BLaER1 treated with 17β-estradiol and CSF1 and Interleukin-3, amounts not matched to agents 10 nM and 100 nM (cell line): ENCODE measurements around the gene NAV2.

ENCODE experiments used
- H3K27ac ChIP-seq, 11 experiments: shearing (Covaris generic); formaldehyde crosslinking; 2 replicates each; pipeline ENCODE4 v1.8.1; 2022
- H3K27me3 ChIP-seq, 11 experiments: shearing (Covaris generic); formaldehyde crosslinking; 2 replicates each; pipeline ENCODE4 v1.8.1; 2022
- H3K36me3 ChIP-seq, 11 experiments: shearing (Covaris generic); formaldehyde crosslinking; 2 replicates each; pipeline ENCODE4 v1.8.1; 2022
- H3K4me1 ChIP-seq, 10 experiments: shearing (Covaris generic); formaldehyde crosslinking; 2 replicates each; pipeline ENCODE4 v1.8.1; 2022
- H3K4me2 ChIP-seq, 11 experiments: shearing (Covaris generic); formaldehyde crosslinking; 2 replicates each; pipeline ENCODE4 v1.8.1; 2022
- H3K4me3 ChIP-seq, 10 experiments: shearing (Covaris generic); formaldehyde crosslinking; 2 replicates each; pipeline ENCODE4 v1.8.1; 2022
- H3K9ac ChIP-seq, 11 experiments: shearing (Covaris generic); formaldehyde crosslinking; 2 replicates each; pipeline ENCODE4 v1.8.1; 2022
- H3K9me3 ChIP-seq, 11 experiments: shearing (Covaris generic); formaldehyde crosslinking; replicated peaks in 1 of 11; 2 replicates each; pipeline ENCODE4 v1.8.1; 2022
- H4K20me1 ChIP-seq, 11 experiments: shearing (Covaris generic); formaldehyde crosslinking; 2 replicates each; pipeline ENCODE4 v1.8.1; 2022
- Cebpa-rat ChIP-seq, 11 experiments: shearing (Covaris generic); IDR thresholded peaks; 2 replicates each; pipeline ENCODE4 v1.8.1; 2022

Gene NAV2

DNA sequence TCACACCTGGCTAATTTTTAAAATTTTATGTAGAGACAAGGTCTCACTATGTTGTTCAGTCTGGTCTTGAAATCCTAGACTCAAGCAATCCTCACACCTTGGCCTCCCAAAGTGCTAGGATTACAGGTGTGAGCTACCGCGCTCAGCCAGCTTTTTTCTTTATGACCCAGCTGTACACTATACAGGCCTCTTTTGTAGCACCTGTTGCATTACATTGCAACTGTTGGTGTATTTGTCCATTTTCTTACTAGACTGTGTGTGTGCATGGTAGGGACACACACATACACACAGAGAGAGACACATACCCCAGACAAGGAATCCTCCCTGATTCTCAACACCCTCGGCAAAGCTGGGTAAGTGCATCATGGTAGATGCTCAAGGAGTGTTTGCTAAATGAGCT is 61.7 kb downstream of the NAV2 start:
- peaks cover 56 to 97% (median 91%) of the 10 kb centered on the region in 11 experiments for H3K27me3 ChIP-seq

DNA sequence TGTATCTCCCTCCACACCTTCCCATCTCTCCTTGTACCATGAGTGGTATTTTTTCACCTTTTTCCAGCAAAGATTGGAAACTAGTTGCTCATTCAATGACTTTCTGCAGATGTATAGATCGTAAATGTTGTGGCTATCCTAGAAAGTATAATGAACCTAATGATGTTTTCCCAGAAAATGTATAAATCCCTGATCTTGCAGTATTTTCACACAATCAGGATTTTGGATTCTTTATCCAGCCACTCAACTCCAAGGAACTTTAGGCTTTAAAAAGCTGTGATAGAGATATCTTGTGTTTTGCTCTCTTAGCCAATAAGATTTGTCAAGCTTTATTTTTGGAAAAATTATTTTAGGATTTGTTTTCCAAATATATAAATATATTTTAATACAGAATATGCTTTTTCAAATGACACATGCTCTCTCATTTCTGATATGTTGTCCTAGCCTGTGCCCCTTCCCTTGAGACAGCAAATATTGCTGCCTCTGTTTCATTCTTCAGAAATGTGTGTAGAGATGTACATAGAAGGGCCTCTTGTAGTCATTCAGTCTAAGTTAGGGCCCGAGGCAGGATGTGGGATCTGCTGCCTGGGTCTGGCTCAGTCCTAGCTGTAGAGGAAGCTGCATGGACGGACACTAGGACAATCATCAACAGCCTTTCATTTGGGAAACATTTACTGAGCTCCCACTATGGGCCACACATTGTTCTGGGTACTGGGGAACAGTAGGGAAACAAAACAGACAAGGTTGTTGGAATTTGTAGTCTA is 62.4 kb downstream of the NAV2 start:
- Histone ChIP-seq H3K4me2 (no peak overlapping the region), H3K4me1 (peaks cover 9 to 22% (median 15%) of the 10 kb centered on the region in 10 experiments; a peak in 17 of 20 replicates), H3K36me3 (no peaks in the 10 kb centered on the region), H3K27me3 (peaks cover 59 to 99% (median 98%) of the 10 kb centered on the region in 11 experiments), H3K9ac (no peak overlapping the region), H3K4me3 (no peak overlapping the region), H3K27ac (no peak overlapping the region), H3K9me3 (peaks cover 0 to 8% (median 0%) of the 10 kb centered on the region in 11 experiments; a peak in 3 of 22 replicates), H4K20me1 (peaks cover 0 to 25% (median 4%) of the 10 kb centered on the region in 11 experiments; a peak in 7 of 22 replicates)
- TF ChIP-seq Cebpa-rat (IDR thresholded peaks at IDR 0.05), result no peak

More for the DNA sequence above, 61.7 kb downstream of the NAV2 start:
- no peak overlapping the region for H3K4me2 ChIP-seq
- peaks cover 9 to 28% (median 22%) of the 10 kb centered on the region in 10 experiments; a peak in 17 of 20 replicates for H3K4me1 ChIP-seq
- H3K4me3 ChIP-seq, result no peak overlapping the region
- peaks cover 0 to 25% (median 4%) of the 10 kb centered on the region in 11 experiments; a peak in 6 of 22 replicates for H4K20me1 ChIP-seq
- no peak overlapping the region for H3K9ac ChIP-seq
- H3K36me3 ChIP-seq, result no peaks in the 10 kb centered on the region
- TF ChIP-seq Cebpa-rat (IDR thresholded peaks at IDR 0.05), result no peak
- H3K9me3 ChIP-seq, result peaks cover 0 to 8% (median 0%) of the 10 kb centered on the region in 11 experiments; a peak in 3 of 22 replicates
- H3K27ac ChIP-seq, result no peak overlapping the region

DNA sequence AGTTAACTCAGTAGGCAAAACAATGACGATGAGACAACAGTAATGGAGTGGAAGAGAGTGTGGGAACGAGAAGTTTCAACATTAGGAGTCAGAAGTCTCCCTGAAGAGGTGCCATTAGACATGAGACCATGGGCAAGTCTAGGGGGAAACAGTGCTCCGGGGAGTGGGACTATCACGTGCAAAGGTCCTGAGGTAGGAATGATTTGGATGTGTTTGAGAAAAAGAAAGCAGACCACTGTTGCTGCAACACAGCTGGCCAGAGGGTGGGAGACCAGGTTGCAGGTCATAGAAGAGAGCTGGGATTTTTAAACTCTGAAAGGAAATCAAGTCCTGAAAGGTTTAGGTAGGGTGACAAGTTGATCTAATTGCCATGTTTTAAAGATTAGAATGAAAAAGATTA is 63.0 kb downstream of the NAV2 start:
- TF ChIP-seq Cebpa-rat (IDR thresholded peaks at IDR 0.05), result no peak
- peaks cover 0 to 8% (median 0%) of the 10 kb centered on the region in 11 experiments; a peak in 3 of 22 replicates for H3K9me3 ChIP-seq
- H4K20me1 ChIP-seq, result peaks cover 0 to 25% (median 7%) of the 10 kb centered on the region in 11 experiments; a peak in 7 of 22 replicates
- H3K27me3 ChIP-seq, result peaks cover 59 to 100% (median 96%) of the 10 kb centered on the region in 11 experiments
- no peak overlapping the region for H3K4me2 ChIP-seq
- H3K4me1 ChIP-seq, result peaks cover 5 to 15% (median 10%) of the 10 kb centered on the region in 10 experiments; a peak in 17 of 20 replicates
- no peak overlapping the region for H3K27ac ChIP-seq
- H3K4me3 ChIP-seq, result no peak overlapping the region
- H3K36me3 ChIP-seq, result no peaks in the 10 kb centered on the region
- H3K9ac ChIP-seq, result no peak overlapping the region

DNA sequence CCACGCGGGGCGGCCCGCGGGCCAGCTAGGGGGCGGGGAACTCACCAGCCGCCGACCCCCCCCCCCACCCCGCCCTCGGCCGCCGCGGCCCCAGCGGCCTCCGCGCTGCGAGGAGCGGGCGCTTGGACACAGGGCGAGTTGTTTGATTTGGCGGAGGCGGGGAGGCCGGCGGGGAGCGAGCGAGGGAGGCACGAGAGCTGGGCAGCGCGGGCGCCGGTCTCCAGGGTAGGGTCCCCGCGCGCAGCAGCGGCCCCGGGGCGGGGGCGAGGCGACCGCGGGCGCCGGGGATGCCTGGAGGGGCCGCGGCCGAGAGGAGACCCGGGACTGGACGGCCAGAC is 64.4 kb downstream of the NAV2 start:
- H3K27me3 ChIP-seq, result peaks cover 54 to 86% (median 83%) of the 10 kb centered on the region in 11 experiments
- no peak overlapping the region for H3K27ac ChIP-seq
- peaks cover 0 to 8% (median 0%) of the 10 kb centered on the region in 11 experiments; a peak in 3 of 22 replicates for H3K9me3 ChIP-seq
- peaks cover 0 to 17% (median 5%) of the 10 kb centered on the region in 11 experiments; a peak in 8 of 22 replicates for H4K20me1 ChIP-seq
- H3K4me1 ChIP-seq, result peaks cover 5 to 14% (median 10%) of the 10 kb centered on the region in 10 experiments; a peak in 17 of 20 replicates
- no peak overlapping the region for H3K9ac ChIP-seq
- no peak for TF ChIP-seq Cebpa-rat (IDR thresholded peaks at IDR 0.05)
- peak overlapping the region; percentile 54 to 90 (median 80) for H3K4me2 ChIP-seq
- H3K36me3 ChIP-seq, result no peaks in the 10 kb centered on the region
- peak overlapping the region in 7 of 10 experiments; percentile 18 to 60 (median 34); a peak in 8 of 20 replicates for H3K4me3 ChIP-seq

DNA sequence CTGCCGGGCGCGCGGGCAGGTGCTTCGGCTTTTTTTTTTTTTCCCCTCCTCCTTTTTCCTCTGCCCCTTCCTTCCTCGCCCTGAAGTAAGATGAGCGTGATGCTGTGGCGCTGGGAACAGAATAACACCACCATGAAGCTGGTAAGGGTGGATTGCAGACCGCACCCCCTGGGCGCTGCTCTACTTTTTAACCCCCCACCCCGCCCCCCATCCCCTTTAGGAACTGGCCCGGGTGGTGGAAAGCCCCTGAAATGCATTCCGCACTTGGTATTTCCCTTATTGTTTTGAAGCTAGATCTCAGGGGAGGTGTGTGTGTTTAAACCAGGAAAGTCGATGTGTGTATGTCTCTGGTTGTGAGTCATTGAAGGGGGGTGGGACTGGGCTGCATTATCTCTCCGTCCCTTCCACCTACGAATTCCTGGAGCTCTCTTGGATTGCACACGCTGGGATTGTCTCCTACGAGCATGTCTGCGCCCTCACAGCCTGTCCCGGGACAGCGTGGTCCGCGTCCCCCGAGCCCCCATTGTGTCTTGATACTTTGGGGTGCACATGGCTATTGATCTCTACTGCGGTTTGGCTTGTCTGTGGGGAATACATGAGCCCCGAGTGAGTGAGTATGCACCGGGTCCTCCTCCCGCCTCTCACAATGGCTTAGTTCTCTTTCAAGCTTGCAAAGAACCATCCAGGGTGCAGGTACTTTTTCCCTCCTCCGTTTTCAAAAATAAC is 64.9 kb downstream of the NAV2 start:
- Histone ChIP-seq H3K4me1 (peaks cover 5 to 14% (median 10%) of the 10 kb centered on the region in 10 experiments; a peak in 17 of 20 replicates), H3K36me3 (no peaks in the 10 kb centered on the region), H4K20me1 (peaks cover 0 to 17% (median 5%) of the 10 kb centered on the region in 11 experiments; a peak in 7 of 22 replicates), H3K4me2 (peak overlapping the region; percentile 54 to 90 (median 80)), H3K4me3 (peak overlapping the region in 8 of 10 experiments; percentile 18 to 60 (median 33); a peak in 11 of 20 replicates), H3K27ac (no peak overlapping the region), H3K27me3 (peaks cover 54 to 80% (median 78%) of the 10 kb centered on the region in 11 experiments), H3K9me3 (peaks cover 0 to 8% (median 0%) of the 10 kb centered on the region in 11 experiments; a peak in 3 of 22 replicates), H3K9ac (no peak overlapping the region)
- TF ChIP-seq Cebpa-rat (IDR thresholded peaks at IDR 0.05), result no peak

DNA sequence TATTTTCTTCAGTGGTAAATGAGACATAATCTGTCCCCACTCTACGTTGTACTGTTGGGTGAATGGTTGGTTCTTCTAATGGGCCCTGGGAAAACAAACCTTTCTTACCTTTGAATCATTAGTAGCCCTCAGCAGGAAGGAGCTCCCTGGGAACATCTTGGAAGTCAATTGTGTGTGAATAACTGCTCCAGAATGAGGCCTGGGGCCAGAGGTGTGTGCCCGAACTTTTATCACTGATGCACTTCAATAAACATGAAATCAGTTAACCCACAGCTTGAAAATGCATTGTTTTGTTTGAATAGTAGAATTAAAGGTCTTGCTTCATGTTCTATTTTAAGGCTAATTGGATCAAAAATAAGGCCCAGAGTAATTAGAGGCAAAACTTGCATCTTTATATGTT is 67.1 kb downstream of the NAV2 start:
- peaks cover 49 to 58% (median 57%) of the 10 kb centered on the region in 11 experiments for H3K27me3 ChIP-seq
- H4K20me1 ChIP-seq, result peaks cover 0 to 12% (median 5%) of the 10 kb centered on the region in 11 experiments; a peak in 5 of 22 replicates
- no peak overlapping the region for H3K4me3 ChIP-seq
- H3K9ac ChIP-seq, result no peak overlapping the region
- H3K27ac ChIP-seq, result no peak overlapping the region
- H3K9me3 ChIP-seq, result peaks cover 0 to 8% (median 0%) of the 10 kb centered on the region in 11 experiments; a peak in 3 of 22 replicates
- H3K4me1 ChIP-seq, result peaks cover 5 to 14% (median 10%) of the 10 kb centered on the region in 10 experiments; a peak in 17 of 20 replicates
- no peak for TF ChIP-seq Cebpa-rat (IDR thresholded peaks at IDR 0.05)
- peak overlapping the region in 2 of 11 experiments; percentile 9 to 21; a peak in 3 of 22 replicates for H3K4me2 ChIP-seq
- no peaks in the 10 kb centered on the region for H3K36me3 ChIP-seq

DNA sequence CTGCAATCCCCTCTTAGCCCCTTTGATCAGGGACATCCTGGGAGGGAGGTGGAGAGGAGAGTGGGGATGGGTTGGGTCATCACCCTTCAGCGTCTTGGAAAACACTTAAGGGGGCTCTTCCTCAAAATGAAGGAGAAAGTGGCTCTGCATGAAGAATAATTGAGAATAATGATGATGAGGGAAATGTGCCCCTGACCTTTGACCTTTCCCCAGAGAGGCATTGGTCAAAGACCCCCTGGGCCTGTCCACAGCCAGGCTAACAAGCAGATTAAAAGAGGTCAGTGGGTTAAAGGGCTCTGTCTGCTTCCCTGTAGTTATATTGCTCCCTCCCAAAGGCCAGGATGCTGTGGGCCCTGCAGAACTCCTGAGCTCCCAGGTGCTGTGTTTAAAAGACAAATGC is 68.7 kb downstream of the NAV2 start:
- Histone ChIP-seq H3K4me1 (peaks cover 5 to 14% (median 10%) of the 10 kb centered on the region in 10 experiments; a peak in 17 of 20 replicates), H3K4me2 (no peak overlapping the region), H3K4me3 (no peak overlapping the region), H4K20me1 (peaks cover 0 to 12% (median 5%) of the 10 kb centered on the region in 11 experiments; a peak in 5 of 22 replicates), H3K9me3 (no peaks in the 10 kb centered on the region), H3K27me3 (peaks cover 33 to 42% (median 41%) of the 10 kb centered on the region in 11 experiments), H3K36me3 (no peaks in the 10 kb centered on the region), H3K9ac (no peak overlapping the region), H3K27ac (no peak overlapping the region)
- TF ChIP-seq Cebpa-rat (IDR thresholded peaks at IDR 0.05), result no peak

DNA sequence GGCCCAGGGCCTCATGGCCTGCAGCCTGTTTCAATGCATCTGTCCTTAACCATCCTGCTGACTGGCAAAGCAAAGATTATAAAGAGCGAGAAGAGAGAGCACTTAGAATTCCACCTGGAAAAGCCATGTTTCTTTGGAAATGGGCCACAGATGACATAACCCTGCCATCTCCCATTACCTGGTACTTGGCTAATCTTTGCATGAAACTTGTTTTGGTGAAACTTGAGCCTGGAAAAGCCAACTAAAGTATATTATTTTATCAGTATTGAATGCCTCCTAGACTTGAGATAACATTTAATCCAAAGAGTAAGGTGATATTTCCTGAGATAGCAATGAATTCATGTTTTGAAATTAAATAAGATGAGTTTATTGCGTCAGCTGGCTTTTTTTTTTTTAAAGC is 72.6 kb downstream of the NAV2 start:
- Histone ChIP-seq H3K4me3 (no peak overlapping the region), H3K27ac (no peak overlapping the region), H3K36me3 (no peaks in the 10 kb centered on the region), H3K27me3 (peaks cover 0 to 3% (median 2%) of the 10 kb centered on the region in 11 experiments; a peak in 9 of 22 replicates), H3K4me2 (no peak overlapping the region), H3K9me3 (no peaks in the 10 kb centered on the region), H3K4me1 (no peaks in the 10 kb centered on the region), H4K20me1 (peaks cover 0 to 3% (median 0%) of the 10 kb centered on the region in 11 experiments; a peak in 3 of 22 replicates), H3K9ac (no peak overlapping the region)
- TF ChIP-seq Cebpa-rat (IDR thresholded peaks at IDR 0.05), result no peak
